Activated CD8-positive, alpha-beta memory T cell treated with anti-CD3 and anti-CD28 coated beads, Interleukin-2, amount 50 U/mL, for 24 hours (primary cell): ENCODE data around the gene NCAN.

Experiments used
- DNase-seq: peaks from one replicate; pipeline ENCODE4 v3.0.0-alpha.2; 2020; ENCODE audit errors: extremely low read depth

The NCAN gene

DNA sequence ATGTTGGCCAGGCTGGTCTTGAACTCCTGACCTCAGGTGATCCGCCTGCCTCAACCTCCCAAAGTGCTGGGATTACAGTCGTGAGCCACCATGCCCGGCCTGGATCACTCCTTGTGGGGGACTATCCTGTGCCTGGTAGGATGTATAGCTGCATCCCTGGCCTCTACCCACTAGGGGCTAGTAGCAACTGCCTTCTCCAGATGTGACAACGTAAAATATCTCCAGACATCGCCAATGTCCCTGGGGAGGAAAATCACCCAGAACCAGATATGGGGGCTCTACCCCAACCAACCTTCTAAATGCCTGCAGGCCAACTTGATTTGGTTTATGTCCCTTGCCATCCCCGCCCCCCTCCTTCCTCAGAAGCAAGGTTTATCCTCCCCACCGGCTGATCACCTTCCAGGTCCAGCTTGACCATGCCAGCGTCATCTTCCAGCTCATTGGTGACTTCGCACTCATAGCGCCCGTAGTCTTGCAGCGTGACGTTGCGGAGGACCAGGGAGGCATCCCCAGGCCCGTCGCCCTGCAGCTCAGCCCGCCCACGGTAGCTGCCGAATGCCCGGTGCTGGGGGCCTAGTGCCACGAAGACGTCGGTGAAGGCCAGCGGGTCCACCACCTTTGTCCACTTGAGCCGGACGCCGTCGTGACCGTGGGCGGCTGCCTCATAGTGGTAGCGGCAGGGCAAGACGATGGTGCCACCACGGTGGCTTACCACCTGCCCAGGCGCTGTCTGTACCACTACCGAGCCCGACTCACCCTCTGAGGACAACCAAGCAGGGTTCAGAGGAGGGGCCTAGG is 48.9 kb downstream of the NCAN start:
- DNase-seq = no peak

DNA sequence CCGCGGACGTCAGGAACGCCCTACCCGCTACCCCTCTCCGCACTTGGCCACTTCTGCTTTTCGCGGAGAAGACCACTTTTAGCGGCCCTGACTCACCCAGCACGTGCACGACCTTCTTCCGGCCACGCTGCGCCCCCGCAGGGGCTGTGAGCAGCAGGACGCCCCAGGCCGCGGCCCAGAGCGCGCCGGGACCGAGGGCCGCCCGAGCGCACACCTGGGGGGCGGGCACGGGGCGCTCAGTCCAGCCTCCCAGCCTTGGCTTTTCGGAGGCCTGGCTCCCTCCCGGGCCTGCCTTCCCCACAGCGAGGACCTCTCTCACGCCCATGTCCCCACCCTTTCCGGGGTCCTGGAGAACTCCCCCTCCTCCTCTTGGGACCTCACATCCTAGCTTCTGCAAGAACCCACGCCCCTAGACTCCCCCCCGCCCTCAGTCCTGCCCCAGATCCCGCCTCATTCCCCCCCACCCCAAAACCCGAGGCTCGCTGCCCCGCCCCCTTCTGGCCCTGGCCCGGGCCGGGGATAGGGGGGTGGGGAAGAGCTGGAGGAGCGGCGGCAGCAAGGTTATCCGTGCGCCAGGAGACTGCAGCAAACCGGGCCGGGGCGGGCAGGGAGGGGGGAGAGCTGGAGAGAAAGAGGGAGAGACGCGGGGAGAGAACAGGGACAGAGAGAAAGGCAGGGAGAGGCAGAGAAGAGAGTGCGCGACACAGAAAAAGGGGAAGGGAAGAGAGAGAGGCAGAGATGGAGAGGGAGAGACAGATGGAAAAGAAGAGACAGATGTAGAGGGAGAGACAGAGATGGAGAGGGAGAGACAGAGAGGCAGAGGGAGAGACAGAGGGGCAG is 49.8 kb downstream of the NCAN start:
- no peak for DNase-seq

DNA sequence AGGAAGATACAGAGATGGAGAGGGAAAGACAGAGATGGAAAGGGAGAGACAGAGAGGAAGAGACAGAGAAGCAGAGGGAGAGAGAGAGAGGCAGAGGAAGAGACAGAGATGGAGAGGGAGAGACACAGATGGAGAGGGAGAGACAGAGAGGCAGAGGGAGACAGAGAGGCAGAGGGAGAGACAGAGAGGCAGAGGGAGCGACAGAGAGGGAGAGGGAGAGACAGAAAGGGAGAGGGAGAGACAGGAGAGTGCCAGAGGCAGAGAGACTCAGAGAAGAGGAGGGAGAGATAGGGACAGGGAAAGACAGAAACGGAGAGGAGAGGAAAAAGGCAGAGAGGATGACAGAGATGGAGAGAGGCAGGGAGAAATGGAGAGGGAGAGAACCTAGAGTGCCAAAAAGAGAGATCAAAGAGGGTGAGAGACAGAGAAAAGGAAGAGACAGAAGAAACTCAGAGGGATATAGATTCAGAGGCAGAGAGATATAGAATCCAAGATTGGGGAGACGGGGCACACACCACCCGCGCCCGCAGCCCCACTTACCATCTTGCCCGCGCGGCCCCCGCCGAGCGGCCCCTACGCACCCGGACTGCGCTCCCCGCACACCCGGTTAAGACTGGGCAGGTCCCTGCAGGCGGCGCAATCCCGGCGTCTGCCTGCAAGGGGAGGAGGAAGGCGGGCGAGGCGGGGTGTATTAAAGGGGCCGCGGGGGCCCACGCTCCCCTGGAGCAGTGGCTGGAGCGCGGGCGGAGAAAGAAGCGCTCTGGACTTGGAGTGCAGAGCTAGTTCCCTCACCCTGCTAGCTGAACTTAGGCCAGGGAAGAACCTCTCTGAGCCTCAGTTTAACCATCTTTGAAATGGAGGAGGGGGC is 50.7 kb downstream of the NCAN start:
- DNase-seq = no peak

DNA sequence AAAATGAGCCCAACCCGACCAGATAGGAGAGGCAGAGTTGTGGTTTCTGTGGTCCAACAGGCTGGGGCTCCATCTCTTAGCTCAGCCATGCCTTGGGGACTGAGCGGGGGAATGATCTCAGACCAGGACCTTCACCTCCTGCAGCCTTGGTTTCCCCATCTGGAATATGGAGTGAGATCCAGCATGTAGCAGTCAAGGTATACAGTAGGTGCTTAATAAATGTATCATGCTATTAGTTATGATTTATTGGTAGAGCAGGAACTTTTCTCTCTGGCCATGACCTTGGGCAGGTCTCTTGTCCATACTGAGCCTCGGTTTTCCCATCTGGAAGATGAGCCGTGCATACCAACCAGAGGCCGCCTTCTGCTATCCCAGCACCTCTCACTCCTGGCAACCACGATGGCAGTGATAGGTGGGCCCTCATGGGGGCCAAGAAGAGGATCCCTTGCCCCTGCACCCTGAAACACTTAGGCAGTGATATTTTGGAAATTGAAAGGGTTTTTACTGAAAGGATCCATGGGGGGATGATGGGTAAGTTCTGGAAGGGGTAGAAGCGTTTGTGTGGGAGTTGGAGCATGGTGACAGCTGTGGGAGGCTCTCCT is 52.2 kb downstream of the NCAN start:
- DNase-seq = no peak

DNA sequence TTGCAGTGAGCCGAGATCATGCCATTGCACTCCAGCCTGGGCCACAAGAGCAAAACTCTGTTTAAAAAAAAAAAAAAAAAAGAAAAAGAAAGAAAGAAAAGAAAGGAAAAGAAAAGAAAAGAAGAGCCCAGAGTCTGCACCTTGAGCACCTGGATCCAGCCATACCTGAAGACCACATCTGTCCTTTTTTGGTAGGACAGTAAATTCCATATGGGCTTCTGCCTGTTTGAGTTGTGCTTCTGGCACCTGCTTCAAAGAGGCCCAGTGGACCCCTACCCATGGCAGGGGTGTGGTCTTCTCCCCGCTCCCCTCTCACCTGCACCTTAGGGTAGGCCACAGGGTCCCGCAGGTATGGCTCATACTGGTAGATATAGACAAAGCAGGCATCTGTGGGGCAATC is 55.5 kb downstream of the NCAN start:
- DNase-seq = no peak

DNA sequence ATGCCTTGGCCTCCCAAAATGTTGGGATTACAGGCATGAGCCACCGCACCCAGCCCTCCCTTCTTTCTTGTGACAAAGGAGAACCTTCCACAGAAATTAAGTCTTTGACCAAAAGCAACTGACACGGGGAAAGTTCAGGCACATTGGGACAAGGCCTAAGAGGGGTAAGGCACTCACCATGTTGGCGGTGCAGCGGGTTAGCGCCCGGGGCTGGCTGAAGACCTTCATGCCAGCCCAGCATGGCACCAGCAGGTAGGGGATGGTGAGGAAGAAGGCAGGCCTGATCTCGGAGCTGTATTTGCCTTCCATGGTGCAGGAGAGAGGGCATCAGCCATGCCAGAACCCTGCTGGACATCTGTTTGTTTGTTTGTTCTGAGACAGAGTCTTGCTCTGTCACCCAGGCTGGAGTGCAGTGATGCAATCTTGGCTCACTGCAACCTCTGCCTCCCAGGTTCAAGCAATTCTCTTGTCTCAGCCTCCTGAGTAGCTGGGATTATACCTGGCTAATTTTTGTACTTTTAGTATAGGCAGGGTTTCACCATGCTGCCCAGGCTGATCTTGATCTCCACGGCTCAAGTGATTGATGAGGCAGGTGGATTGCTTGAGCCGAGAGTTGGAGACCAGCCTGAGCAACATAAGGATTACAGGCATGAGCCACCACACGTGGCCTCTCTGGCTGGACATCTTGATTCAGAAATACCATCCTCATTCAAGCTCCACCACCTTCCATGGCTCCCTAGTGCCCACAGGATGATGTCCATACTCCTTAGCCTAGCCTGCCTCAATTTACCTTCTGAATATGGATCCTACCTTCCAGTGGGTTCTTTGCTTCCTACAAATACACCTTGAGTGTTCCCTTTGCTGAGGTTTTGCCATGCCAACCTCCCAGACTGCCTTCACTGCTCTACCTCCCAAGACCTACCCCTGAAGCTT is 57.0 kb downstream of the NCAN start:
- DNase-seq = no peak

DNA sequence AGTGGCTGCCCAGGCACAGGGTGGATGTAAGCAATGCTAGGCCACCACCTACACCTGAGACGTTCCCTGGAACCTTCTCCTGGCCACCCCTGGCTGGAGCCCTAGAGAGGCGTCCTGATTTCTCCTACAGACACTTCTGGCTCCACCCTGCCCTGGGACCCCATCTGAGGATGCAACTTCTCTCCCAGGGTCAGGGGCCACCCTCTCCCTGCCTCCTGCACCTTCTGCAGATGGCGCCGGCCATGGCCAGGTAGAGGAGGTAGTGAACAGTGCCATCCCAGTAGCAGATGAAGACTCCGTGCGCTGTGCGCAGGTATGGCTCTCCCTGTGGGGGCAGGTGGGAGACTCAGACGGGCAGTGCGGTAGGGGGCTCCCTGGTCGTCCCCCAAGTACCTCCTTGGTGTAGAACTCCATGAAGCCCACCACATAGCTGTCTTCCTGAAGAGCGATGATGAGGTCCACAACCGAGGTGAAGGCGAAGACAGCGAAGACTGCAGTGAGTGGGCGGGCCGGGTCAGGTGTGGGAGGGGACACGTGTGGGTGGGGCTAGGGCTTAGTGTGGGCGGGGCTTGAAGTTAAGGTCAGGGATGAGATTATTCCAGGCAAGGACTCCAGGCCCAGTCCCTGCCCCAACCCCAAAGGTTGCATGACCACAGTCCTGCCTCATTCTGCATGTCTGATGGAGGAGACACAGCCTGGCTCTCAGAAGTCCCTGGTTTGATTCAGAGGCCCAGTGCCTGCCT is 58.4 kb downstream of the NCAN start:
- DNase-seq = no peak

DNA sequence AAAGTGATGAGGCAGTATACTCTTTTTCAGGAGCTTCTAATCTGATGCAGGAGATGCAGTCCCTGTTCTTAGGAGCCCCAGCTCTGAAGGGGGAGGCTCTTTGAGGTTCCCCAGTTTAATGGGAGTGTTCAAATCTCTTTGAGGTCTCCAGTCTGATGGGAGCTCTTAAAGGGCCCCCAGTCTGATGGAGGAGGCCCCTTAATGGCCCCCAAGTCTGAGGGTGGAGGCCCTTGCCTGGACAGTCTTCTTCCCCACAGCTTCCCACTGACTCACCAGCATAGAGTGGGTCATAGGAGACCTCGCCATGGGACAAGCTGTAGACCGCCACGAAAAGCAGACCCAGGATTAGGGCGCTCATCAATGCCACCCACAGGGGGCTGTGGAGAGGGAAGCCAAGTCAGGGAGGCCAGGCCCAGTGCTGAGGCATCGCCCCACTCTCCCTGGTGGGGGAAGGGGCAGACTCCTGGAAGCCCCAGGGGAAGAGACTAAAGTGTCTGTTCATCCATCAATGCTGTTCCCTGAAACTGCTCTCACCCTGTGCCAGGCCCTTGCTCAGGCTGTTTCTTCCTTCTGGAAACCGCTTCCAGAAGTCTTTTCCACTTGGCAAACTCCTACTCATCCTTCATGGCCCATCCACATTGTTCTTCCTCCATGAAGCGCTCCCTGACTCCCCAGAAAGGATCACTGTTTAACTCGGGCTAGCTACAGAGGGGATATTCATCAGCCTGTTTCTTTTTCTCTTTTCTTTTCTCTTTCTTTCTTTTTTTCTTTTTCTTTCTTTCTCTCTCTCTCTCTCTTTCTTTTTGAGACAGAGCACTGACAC is 59.2 kb downstream of the NCAN start:
- no peak for DNase-seq

DNA sequence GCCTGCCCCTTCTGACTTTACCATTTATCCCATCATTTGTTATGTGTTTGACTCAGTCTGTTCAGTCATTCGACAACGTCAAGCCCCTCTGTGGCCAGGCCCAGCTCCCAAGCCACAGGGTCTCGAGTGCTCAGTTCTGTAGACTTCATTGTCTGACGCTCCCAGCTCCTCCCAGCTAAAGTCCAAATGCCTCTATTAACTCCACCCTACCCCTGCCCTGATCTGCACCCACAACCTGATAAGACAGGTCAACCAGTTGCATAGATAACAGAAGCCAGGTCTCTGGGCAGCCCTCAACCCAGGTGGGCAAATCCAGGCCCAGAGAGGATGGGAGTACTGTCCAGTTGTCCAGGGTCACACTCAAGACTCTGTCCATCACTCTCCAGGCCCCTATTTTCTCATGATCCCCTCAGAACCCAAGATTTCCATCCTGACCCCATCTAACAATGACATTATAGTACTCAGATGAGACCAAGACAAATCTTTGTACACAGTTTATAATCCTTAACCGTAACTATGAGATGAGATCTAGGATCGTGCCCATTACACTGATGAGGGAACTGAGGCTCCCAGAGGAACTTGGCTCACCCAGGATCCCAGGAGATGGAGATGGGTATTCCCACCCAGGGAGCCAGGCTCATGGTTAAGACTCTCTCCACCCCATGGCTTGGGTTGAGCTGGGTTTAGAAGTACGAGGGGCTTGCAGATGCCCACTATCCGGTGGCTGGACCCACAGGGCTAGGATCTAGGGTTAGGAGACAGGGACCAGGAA is 60.3 kb downstream of the NCAN start:
- no peak for DNase-seq

DNA sequence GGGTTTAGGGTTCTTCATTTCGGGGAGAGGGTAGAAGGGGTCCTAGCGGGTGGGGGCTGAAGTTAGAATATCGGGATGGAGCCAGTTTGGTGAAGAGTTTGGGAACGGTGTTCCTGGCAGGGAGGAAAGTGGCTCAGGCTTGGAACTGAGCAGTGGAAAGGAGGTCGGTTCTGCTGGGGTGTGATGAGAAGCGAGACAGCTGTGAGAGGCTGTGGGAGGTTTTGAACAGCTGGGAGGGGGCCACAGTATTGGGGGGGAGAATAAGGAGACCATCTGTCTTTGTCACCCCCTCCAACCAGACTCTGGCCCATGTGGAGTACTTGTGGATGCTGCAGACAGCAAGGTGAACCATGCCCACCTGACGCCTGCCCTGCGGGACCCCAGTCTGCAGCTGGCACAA is 62.4 kb downstream of the NCAN start:
- no peak for DNase-seq

DNA sequence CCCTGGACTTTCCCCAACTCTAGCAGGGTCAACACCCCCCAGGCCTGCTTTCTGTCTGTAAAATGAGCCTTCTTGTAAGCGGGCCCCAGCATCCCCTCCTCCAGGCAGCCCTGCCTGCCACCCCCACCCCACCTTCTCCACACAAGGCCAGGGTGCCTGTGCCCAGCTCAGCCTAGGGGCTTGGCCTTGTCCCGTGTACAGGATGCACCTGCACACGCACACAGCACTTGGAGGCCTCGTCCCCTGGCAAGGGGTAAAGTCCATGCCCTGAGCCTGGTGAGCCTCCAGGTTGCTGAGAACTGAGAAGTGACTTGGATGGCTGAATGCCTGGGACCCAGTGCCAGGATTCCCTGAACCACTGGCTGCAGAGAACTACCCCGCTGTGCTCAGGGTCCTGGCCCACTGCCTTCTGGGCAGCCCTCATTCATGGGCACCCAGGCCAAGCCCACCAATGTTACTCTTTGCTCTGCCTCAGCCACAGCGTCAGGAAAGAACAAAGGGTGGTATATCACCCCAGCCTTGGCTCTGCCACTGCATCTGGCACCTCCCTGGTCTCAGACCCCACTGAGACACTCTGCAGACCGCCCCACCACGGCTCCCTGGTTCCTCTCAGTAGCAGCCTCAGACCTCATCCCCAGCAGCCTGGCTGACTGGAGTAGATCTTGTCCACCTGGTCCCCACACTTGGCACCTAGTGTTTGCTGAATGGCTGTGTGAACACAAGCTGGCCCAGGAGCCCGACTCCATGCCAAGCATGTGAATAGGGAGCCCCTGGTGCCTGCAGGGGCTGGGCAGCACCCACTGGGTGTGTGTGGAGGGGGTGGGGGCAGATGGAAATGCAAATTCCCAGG is 63.2 kb downstream of the NCAN start:
- no peak for DNase-seq

DNA sequence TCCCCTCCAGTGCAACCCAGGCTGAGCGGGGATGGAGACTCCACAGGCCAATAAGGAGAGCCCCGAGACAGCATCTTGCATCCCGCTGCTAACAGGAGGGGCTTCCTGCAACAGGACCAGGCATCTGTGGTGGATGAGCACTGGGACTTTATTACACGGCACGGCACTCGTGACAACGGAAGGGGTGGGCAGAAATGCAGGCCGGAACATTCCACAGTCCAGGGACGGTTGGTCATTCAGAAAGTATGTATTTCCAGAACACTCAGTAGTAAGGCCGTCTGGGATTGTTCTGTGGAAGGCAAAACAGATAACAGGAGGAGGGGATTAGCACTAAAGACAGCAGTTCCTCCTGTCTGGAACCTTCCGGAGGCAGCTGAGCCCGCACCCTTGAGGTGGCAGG is 64.6 kb downstream of the NCAN start:
- DNase-seq = no peak

DNA sequence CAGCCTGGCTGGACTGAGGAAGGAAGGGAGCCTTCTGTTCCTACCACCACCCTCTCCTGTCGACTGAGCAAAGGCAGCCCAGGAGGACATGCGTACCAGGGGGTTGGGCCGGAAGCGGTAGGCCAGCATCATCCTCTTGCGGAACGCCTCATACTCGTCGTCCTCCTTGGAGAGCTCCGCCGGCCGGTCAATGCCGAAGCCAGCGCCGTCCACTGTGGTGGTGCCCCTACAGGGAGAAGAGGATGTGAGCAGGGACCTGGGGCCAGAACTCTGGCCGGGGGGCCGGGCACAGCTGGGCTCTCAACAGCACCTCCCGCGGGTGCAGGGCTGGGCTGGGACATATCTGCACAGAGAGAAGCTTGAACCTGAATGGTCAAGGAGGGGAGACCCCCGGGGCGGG is 65.1 kb downstream of the NCAN start:
- DNase-seq = no peak

DNA sequence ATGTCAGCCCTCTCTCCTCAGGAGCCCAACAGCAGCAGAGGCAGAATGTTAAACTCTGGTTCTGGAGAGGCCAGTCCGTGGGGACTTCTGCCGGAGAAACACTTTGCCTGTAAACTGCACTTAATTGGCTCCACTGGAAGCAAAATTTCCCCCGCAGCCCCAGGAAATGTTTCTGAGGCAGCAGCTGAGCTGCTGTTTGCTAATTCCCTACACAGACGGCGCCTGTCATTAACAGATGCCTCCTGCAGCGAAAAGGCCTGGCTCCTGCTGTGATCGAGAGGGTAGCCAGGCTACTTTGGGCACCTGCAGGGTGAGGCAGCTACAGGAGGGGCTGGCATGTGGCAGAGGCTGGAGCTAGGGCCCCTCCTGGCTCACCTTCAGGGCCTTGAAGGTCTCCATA is 66.6 kb downstream of the NCAN start:
- no peak for DNase-seq

DNA sequence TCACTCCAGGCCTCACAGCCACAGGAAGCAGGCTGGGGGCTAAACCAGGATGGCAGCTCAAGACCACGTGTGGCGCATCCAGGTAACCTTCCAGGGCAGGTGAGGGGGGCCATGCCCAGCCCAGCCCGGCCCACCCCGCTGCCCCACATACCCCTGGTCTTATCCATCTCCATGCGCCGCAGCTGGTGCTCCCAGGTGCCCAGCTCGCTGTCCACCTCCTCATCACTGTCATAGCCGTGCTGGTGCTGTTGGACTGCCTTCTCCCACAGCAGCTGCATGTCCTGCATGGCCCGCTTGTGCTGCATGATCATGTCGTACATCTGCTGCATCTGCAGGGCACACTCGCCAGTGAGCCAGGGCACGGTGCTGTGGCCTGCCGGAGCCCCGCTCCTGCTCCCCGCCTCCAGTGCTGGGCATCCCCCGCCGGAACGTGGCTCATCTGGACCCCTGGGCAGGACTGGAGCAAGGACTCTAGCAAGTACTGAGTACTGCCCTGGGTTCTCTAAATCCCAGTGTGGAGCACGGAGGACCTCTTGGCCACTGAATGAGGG is 67.4 kb downstream of the NCAN start:
- no peak for DNase-seq

DNA sequence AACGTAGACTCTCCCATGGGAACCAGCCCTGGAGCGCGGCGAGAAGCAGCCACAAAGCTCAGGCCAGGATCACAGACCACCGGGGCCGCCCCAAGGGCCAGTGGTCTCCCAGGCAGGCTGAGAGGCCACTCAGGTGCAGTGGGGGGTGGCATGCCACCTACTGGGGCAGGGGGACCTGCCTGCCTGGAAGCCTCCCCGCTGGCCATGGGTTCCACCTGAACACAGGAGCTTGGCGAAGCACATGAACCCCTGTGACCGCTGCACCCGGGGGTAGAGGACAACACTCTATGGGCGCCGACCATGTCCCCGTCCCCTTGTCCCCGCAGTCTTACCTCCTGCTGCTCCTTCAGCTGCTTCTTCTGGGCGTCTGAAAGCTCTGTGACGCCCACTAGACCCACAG is 68.1 kb downstream of the NCAN start:
- DNase-seq = no peak

DNA sequence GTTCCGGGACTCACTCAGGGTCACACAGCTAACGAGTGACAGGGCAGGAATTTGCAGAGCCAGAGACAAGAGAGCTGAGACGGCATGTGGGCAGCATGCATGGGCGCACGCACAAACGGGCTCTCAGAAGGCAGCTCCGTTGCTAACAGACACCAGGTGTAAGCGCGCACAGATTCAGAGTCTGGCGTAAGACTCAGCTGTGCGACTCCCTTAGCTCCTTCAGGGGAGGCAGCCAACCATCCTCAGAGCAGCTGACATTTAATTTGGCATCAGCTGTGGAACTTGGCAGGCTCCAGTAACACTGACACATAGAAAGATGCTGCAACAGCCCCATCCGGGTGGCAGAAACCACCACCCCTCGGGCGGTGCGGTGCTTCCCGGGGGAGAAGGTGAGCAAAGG is 68.8 kb downstream of the NCAN start:
- DNase-seq = no peak
